Right lobe of liver (tissue), 4 donors: ENCODE results near the gene TNKS1BP1.
"Not testable (repeated sequence)": the region's sequence is repeated elsewhere in the genome, so short reads cannot be mapped to it uniquely, and the experiment has no call there.

Experiments
- CTCF ChIP-seq, 4 donors: fragments of 200-600 bp in 3 of 4; fragments of 450-650 bp in 1 of 4; IDR thresholded peaks; one replicate each; pipeline versions ENCODE4 v1.5.1 to v1.8.0; 2016 to 2022; ENCODE audit warnings: antibody characterized with exemption in 4 of 4, mild to moderate bottlenecking in 2 of 4
- POLR2A ChIP-seq: fragments of 450-650 bp; IDR thresholded peaks from one replicate; pipeline ENCODE4 v1.6.1; 2017; ENCODE audit warnings: antibody characterized with exemption, mild to moderate bottlenecking
- donor health status: DM: no; HTN: no; CAD: no.
- donor health status: DM: no; HTN: no; CAD: no.
- donor health status: DM: no; HTN: yes; CAD: no.

DNA sequence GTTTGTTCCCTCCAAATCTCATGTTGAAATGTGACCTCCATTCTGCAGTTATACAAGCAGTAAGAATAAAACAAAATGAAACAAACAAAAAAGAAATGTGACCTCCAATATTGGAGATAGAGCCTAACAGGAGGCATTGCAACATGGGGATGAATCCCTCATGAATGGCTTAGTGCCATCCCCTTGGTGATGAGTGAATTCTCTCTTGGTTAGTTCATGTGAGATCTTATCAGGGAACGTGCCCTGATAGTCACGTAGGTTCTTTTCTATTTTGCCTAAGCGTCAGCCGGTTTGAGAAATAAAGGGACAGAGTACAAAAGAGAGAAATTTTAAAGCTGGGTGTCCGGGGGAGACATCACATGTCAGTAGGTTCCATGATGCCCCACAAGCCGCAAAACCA, 43.2 kb downstream of the TNKS1BP1 start:
- not testable (repeated sequence) for TF ChIP-seq CTCF (IDR thresholded peaks at IDR 0.05); POLR2A
